HG03469 (cell line): ENCODE data around the gene TFF2.

Source experiments
- ATAC-seq: cut with Tn5 transposase; IDR thresholded peaks from one replicate; pipeline ENCODE4 v1.9.1; 2021; ENCODE audit warnings: mild to moderate bottlenecking, moderate library complexity, moderate number of reproducible peaks; ENCODE audit not compliant: unreplicated experiment

Gene TFF2

GRCh38 chr21:42384156-42384945 lies 33.6 kb upstream of the TFF2 start:
- ATAC-seq = no peak

GRCh38 chr21:42383331-42383730 lies 32.5 kb upstream of the TFF2 start:
- no peak for ATAC-seq

GRCh38 chr21:42382915-42383314 lies 32.1 kb upstream of the TFF2 start:
- ATAC-seq = no peak

- no peak for ATAC-seq
Observed at GRCh38 chr21:42381347-42381984, 30.7 kb upstream of the TFF2 start.

DNA sequence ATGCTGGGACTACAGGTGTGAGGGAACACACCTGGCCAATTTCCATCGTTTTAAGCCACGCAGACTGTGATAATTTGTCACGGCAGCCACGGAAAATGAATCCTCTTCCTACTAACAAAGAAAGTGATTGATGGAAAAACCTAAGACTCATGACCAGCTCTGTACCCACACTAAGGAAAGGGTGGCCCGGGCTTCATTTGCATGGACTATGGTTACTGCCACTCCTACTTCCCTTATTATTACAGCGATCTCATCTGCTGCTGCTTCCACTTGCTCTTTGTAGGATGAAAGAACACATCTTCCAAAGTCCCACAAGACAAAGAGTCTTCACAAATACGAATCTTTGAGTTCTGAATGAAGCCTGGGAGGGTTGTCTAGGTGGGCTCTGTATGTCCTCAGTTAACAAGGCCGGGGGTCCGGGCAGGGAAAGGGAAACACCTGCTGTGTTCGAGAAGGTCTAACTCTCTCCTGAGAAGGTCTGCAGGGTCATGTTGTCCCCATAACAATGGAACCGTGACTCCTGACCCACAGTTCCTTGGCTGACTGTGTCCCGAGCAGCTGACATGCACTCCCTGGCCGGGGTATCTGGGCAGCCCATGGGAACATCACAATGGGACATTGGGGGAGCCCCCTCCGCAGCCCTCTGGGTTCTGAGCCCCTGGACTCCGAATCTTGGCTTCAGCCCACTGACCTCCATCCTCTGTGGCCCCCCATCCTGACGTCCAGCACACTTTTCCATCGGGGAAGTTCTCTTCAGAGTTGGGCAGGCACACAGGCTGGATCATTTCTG lies 28.8 kb upstream of the TFF2 start:
- ATAC-seq = no peak

DNA sequence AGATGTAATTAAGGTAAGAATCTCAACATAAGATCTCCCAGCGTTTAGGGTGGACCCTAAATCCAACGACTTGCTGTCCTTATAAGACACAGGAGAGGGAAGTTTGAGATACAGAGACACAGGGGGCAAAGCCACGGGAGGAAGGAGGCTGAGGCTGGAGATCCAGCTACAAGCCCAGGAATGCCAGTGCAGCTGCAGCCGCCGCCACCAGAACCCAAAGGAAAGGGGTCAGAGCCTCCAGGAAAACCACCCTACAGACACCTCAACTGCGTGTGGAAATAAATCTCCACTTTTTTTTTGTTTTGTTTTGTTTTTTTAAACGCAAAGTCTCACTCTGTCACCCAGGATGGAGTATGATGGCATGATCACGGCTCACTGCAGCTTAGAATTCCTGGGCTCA lies 27.6 kb upstream of the TFF2 start:
- ATAC-seq = no peak

- ATAC-seq = no peak
Observed at GRCh38 chr21:42377951-42378340, 27.2 kb upstream of the TFF2 start.

DNA sequence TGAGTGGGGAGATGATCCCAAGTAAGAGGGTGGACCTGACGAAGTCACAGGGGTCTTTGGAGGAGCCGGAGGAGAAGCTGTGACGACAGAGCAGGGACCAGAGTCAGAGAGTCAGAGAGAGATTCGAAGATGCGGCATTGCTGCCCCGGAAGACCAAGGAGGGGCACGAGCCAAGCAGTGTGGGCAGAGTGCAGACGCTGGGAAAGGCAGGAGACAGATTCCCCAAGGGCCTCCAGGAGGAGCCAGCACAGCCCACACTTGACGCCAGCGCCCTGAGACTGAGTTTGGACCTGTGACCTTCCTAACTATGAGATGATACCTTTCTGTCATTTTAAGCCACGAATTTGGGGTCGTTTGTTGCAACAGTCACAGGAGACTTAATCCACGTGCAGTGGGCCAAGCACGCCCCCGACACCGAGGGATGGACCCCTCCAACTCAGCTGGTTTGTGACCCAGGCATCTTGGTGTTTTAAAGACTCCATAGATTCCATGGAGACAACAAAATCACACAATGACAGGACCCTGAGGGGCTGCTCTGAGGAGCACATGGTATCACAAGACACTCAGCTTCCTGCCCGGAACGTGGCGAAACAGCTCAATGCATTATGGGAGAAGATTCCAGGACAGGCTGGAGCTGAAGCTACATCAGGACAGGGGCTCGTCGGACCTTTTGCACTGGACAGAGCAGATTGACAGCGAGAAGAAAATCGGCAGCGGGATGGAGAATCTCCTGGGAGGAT lies 26.6 kb upstream of the TFF2 start:
- ATAC-seq = no peak

DNA sequence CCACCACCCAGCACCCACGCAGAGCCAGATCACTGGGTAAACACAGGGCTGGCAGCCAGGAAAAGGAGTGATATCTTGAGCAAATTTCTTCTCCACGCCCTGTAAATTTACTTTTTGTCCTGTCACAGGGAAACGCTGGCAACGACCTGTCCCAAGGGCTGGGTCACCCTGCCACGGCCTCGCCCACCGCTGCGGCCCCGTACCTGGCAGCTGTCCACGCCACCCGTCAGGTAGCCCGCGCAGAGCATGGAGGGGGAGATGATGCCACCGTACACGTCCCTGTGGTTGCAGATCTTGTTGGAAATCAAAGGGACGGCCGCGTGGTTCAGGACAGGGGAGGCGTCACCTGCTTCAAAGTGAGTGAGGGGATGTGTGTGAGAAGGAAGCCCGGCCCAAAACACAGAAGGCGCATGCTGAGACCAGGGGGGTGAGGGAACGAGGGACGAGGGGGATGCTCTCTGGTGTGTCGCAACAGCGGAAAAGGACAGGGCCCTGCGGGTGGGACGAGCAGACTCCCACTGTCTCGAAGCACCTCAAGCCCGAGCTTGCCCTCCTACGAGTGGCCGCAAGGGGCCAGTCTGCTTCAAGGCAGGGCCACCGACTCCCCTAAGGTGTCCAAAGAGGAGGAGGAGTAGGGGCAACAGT lies 25.7 kb upstream of the TFF2 start:
- ATAC-seq = no peak

- ATAC-seq = no peak
Observed at GRCh38 chr21:42375966-42376337, 25.2 kb upstream of the TFF2 start.

DNA sequence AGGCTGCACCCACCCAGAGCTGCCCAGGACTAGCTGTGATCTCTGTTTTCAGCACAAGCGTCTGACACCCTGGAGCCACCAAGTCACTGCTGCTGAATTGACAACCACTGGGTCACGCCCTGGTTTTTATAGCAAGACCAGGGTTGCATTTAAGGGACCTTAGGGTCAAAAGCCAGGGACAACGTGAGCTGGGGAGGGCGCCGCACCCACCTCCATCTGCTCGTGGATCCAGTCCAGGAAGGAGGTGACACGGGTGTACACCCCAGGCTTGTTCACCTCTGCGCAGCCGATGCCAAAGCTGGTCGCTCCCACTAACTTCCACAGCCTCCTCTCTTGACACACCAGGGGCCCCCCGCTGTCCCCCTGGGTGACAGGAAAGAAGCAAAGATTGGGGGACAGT lies 24.7 kb upstream of the TFF2 start:
- ATAC-seq = no peak

DNA sequence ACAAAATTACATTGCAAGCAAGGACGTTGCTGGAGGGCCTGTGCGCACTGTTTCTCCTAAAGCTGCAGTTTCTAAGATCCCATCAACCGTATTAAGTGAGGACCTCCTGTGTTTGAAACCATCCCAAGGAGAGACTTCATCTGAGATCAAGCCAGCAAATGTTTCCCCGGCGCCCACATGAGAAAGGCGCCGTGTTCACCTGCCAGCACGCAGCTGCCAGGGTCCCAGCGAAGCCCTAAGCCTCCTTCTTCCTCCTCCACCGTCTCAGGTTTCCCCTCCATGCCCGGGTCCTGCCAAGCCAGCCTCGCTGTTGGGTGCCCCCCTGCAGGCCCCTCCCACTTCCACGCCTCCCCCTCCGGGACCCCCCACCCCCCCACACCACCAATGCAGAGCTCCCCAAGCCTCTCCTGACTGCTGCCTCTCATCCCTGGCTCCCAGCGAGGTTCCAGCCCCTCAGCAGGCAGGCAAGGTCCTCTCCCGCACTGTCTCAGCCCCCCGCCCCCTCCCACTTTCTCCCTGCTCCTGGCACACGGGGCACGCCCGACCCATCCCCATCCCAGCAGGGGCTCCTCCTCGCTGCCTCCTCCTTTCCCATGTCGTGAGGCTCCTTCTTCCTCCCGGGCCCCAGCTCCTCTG lies 24.2 kb upstream of the TFF2 start:
- ATAC-seq = no peak

DNA sequence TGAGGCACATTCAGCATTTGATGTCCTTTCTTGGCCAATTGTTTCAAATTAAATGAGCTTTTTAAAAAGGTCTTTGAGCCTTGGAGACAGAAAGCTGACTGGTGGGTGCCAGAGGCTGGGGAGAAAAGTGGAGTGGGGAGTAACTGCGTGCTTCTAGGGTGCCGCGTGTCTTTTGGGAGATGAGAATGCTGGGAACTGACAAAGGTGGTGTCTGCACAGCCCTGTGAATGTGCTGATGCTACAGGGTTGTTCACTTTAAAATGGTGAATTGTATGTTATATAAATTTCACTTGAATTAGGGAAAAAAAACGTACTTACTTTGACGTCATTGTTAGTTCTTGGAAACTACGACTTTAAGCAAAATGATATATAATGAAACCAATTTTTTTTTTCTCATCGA lies 23.7 kb upstream of the TFF2 start:
- ATAC-seq = no peak

GRCh38 chr21:42373908-42374455 lies 23.2 kb upstream of the TFF2 start:
- ATAC-seq = no peak

DNA sequence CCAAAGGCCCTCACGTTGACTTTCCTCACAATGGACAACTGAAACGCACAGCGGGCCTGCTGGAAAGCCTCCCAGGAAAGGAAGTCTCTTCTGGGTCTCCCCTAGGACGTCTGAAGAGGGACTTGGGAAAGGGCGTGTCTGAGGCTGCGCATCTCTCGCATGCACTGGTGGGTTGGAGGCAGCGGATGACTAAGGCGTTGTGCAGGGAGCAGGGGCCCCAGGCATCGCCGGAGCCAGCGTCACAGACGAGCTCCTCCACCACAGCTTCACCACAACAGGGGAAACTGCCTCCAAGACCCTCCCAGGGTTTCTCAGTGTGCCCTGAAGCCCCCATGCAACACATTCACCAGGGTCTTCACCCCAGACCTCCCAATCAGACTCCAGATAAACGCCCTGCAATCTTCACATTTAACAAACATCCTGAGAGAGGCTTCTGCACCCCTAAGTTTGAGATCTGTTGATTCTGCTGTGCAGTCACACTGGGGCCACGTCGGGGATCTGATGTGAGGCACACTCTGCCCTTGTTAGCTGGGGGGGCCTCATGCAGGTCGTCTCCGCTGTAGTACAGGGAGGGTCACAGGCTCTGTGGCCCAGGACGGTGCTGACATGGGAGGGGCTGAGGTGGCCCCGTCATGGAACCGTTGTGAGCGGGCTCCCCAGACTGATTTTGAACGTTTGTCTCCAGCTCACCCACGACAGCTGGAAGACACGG lies 22.6 kb upstream of the TFF2 start:
- no peak for ATAC-seq

GRCh38 chr21:42370894-42371654 lies 20.3 kb upstream of the TFF2 start:
- no peak for ATAC-seq

DNA sequence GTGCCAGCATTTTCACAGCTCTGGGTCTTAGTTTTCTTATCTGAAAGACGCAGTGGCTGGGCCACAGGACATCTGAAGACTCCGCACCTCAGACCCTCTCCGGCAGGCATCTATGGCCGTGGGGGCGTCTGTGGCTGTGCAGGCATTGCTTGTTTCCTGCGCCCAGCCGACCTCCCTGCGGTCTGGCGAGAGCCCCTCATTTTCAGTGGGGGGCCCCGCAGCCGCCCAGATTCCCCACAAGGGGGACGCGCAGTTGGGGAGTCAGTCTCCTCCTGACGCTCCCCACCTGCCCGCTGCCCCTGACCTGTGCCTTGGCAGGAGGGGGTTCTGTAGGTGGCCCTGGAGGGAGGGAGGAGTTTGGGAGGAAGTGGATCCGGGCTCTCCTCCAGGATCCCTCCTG lies 19.0 kb upstream of the TFF2 start:
- no peak for ATAC-seq

GRCh38 chr21:42367367-42368165 lies 16.8 kb upstream of the TFF2 start:
- ATAC-seq = no peak
